DMS 273 treated with DMSO at 0.1 percent for 48 hours (cell line): ENCODE measurements around the gene PRKCE.

Experiments used
- DNase-seq: peaks from one replicate; lab custom pipeline; 2025; lab: John Stamatoyannopoulos, UW

PRKCE gene

GRCh38 chr2:46016091-46016490 is 364.6 kb downstream of the PRKCE start:
- no peak for DNase-seq

GRCh38 chr2:46018773-46019591 is 367.5 kb downstream of the PRKCE start:
- DNase-seq = no peak

- DNase-seq = no peak
Measured at GRCh38 chr2:46020416-46020815, 368.9 kb downstream of the PRKCE start.

- no peak for DNase-seq
Measured at GRCh38 chr2:46023165-46023854, 371.8 kb downstream of the PRKCE start.

GRCh38 chr2:46024146-46024779 is 372.8 kb downstream of the PRKCE start:
- no peak for DNase-seq

GRCh38 chr2:46025081-46025480 is 373.6 kb downstream of the PRKCE start:
- DNase-seq = no peak

GRCh38 chr2:46025676-46026075 is 374.2 kb downstream of the PRKCE start:
- DNase-seq = no peak

GRCh38 chr2:46026431-46026830 is 375.0 kb downstream of the PRKCE start:
- DNase-seq = no peak

- no peak for DNase-seq
Measured at GRCh38 chr2:46029332-46029811, 377.9 kb downstream of the PRKCE start.

- DNase-seq = no peak
Measured at GRCh38 chr2:46030330-46030729, 378.9 kb downstream of the PRKCE start.

- DNase-seq = no peak
Measured at GRCh38 chr2:46032161-46032813, 380.8 kb downstream of the PRKCE start.

GRCh38 chr2:46032996-46033395 is 381.5 kb downstream of the PRKCE start:
- DNase-seq = no peak

GRCh38 chr2:46034535-46034934 is 383.1 kb downstream of the PRKCE start:
- DNase-seq = no peak

GRCh38 chr2:46036929-46037328 is 385.5 kb downstream of the PRKCE start:
- DNase-seq = no peak

- DNase-seq = no peak
Measured at GRCh38 chr2:46039543-46040303, 388.2 kb downstream of the PRKCE start.

GRCh38 chr2:46040563-46041155 is 389.2 kb downstream of the PRKCE start:
- DNase-seq = no peak

- DNase-seq = no peak
Measured at GRCh38 chr2:46041434-46041833, 390.0 kb downstream of the PRKCE start.

GRCh38 chr2:46042207-46042637 is 390.7 kb downstream of the PRKCE start:
- DNase-seq = no peak

GRCh38 chr2:46042711-46043110 is 391.2 kb downstream of the PRKCE start:
- DNase-seq = no peak

GRCh38 chr2:46045888-46046287 is 394.4 kb downstream of the PRKCE start:
- DNase-seq = no peak

GRCh38 chr2:46047290-46047689 is 395.8 kb downstream of the PRKCE start:
- DNase-seq = no peak
